Activated naive CD4-positive, alpha-beta T cell treated with Interleukin-2 at 50 U/mL for 16 hours (primary cell): Measurements from ENCODE around the gene PPP1R8.

ENCODE experiments used
- DNase-seq: peaks from one replicate; pipeline ENCODE4 v3.0.0-alpha.2; 2020

PPP1R8 gene

GRCh38 chr1:27872802-27873551 lies 42.4 kb downstream of the PPP1R8 start:
- DNase-seq: peak; percentile 41

GRCh38 chr1:27873671-27874384 lies 43.2 kb downstream of the PPP1R8 start:
- DNase-seq: no peak

GRCh38 chr1:27876341-27877114 lies 45.9 kb downstream of the PPP1R8 start:
- no peak for DNase-seq

- no peak for DNase-seq
Observed at GRCh38 chr1:27877115-27877416, 46.5 kb downstream of the PPP1R8 start.

- no peak for DNase-seq
Observed at GRCh38 chr1:27878039-27878438, 47.5 kb downstream of the PPP1R8 start.

- no peak for DNase-seq
Observed at GRCh38 chr1:27878787-27879335, 48.3 kb downstream of the PPP1R8 start.

- DNase-seq: no peak
Observed at GRCh38 chr1:27879374-27880082, 48.9 kb downstream of the PPP1R8 start.

GRCh38 chr1:27882543-27882903 lies 51.9 kb downstream of the PPP1R8 start:
- no peak for DNase-seq

GRCh38 chr1:27883536-27883935 lies 53.0 kb downstream of the PPP1R8 start:
- no peak for DNase-seq

- no peak for DNase-seq
Observed at GRCh38 chr1:27884006-27884954, 53.7 kb downstream of the PPP1R8 start.

- DNase-seq: no peak
Observed at GRCh38 chr1:27885114-27885528, 54.5 kb downstream of the PPP1R8 start.

- DNase-seq: no peak
Observed at GRCh38 chr1:27885621-27886352, 55.2 kb downstream of the PPP1R8 start.

- DNase-seq: no peak
Observed at GRCh38 chr1:27886353-27886679, 55.7 kb downstream of the PPP1R8 start.

- DNase-seq: no peak
Observed at GRCh38 chr1:27886744-27887143, 56.2 kb downstream of the PPP1R8 start.

- DNase-seq: peak; percentile 31
Observed at GRCh38 chr1:27887215-27888021, 56.8 kb downstream of the PPP1R8 start.

GRCh38 chr1:27889506-27889905 lies 58.9 kb downstream of the PPP1R8 start:
- DNase-seq: no peak

GRCh38 chr1:27891196-27891889 lies 60.8 kb downstream of the PPP1R8 start:
- DNase-seq: peak; percentile 51

GRCh38 chr1:27894521-27894920 lies 63.9 kb downstream of the PPP1R8 start:
- no peak for DNase-seq
